Measurements from ENCODE around the gene KNDC1.

- no peak for TF ChIP-seq POLR2AphosphoS5 (IDR thresholded peaks at IDR 0.05; ENCODE audit: low read depth)
- TF ChIP-seq REST (IDR thresholded peaks at IDR 0.05; ENCODE audit: unreplicated experiment) = no peak
- 0 out of 4 replicates have a peak, but pooled peaks of 1 of the 2 experiments have one; percentile 8 for TF ChIP-seq CTCF (conservative IDR thresholded peaks at IDR 0.05; ENCODE audit: low read depth in 2 of 2)
- no peak for TF ChIP-seq EZH2phosphoT487 (IDR thresholded peaks at IDR 0.05; ENCODE audit: unreplicated experiment)
- TF ChIP-seq EZH2 (IDR thresholded peaks at IDR 0.05; ENCODE audit: low read depth, unreplicated experiment) = no peak
- no peak for TF ChIP-seq JUNB (IDR thresholded peaks at IDR 0.05; ENCODE audit: unreplicated experiment)
- no peak for TF ChIP-seq ZNF331 (CRISPR knock-in tag; IDR thresholded peaks at IDR 0.05; ENCODE audit: low read depth)
Observed at GRCh38 chr10:133203652-133204195, 43.7 kb downstream of the KNDC1 start.

Measured in GM23338 (cell line).